NCI-H2196 (cell line): ENCODE results near the gene POTEG.
"Not testable (repeated sequence)": the region's sequence is repeated elsewhere in the genome, so short reads cannot be mapped to it uniquely, and the experiment has no call there.

Experiments used
- DNase-seq: peaks from one replicate; lab custom pipeline; 2025; ENCODE audit not compliant: unreplicated experiment; lab: John Stamatoyannopoulos, UW

The POTEG gene

DNA sequence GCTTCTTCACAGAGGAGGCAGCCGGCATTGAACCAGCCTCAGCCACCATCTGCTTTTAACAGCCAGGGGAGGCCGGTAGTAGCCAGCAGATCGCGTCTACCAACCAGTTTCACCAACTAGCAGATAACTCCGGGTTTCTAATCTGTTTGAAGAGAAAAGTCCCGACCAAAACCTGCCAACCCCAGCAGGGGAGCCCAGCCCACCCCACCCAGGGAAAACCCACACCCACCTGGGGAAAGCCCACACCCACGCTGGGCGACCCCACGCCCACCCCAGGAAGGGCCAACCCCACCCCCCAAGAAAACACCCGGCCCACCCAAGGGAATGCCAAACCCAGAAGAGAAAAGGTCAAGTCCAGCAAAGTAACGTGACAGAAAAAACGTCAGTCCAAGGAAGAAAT lies at the start of gene POTEG:
Gene POTEG (minus strand): TSS at position 101 of the 400 bp plus-strand sequence. CDS start 52 bp downstream, at position 49.
- not testable (repeated sequence) for DNase-seq

GRCh38 chr14:19482093-19482492 lies 48.0 kb upstream of the POTEG start:
- not testable (repeated sequence) for DNase-seq

- not testable (repeated sequence) for DNase-seq
These were observed 47.3 kb upstream of the POTEG start for GRCh38 chr14:19481421-19481820.

DNA sequence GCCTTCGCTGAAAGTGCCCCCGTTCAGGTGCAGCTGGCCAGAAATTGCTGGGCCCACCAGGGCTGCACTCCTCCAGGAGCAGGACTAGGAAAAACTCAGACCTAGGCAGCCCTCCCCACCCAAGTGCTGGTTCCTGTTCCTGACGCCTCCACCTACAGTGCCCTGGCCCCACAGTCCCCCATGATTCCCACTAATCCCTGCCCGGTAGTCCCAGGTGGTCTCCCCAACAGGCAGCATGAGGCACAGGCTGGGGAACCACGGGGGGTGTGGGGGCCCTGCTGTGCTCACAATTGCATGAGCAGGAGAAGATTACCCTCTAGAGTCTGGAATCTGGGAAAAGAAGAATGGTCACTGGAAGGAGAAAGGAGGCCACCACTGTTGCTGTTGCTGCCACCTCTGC lies 46.4 kb upstream of the POTEG start:
- not testable (repeated sequence) for DNase-seq

DNA sequence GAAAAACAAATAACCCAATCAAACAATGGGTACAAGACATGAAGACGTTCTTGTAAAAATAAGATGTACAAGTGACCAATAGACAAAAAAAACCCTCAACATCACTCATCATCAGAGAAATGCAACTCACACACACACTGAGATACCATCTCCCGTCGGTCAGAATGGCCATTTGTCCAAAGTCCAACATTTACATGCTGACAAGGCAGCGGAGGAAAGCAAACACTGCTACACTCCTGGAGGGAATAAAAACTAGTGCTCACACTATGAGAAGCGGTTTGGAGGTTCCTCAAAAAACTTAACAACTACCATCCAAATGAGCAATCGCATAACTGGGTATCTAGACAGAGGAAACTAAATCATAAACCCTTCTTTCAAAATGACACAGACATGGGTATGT lies 11.6 kb upstream of the POTEG start:
- DNase-seq = not testable (repeated sequence)

GRCh38 chr14:19439826-19440225 lies 5.7 kb upstream of the POTEG start:
- DNase-seq = not testable (repeated sequence)

- not testable (repeated sequence) for DNase-seq
These were observed 5.1 kb upstream of the POTEG start for GRCh38 chr14:19439219-19439618.

- DNase-seq = not testable (repeated sequence)
These were observed 2.9 kb upstream of the POTEG start for GRCh38 chr14:19437126-19437443.

DNA sequence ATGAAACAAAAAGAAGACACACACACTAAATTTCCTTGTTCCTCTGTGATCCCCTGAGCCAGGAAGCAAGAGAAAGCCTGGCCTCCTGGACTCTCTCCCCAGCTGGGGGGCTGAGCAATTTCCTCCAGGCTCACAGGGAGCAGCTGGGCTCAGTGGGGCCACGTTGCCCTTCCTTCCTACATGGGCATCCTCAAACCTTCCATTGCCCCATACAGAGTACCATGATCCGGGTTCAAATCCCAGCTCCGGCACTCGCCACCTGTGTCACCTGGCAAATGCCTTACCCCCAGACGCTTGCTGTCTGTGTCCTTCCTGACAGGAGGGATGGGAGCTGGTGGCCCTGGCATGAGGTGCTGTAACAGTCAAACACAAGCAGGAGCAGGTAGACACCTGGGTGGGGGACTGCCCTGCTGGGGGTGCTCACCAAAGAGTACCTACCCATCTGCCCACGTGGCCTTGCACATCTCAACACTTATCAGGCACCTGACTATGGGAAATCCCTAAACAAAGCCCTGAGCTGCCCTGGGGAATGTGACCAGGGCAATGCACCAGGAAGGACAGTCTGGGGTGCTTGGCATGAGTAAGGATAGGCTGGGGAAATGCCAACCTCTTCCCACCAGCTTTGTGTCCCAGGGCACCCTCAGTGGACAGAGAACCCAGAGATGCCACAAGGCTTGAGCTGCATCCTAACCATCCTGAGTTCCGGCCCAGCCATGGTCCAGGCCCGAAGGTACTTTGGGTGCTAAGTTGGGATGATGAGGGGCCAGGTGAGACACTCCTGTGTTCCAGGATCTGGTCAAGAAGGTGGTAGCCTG lies 2.4 kb upstream of the POTEG start:
- not testable (repeated sequence) for DNase-seq

- DNase-seq = not testable (repeated sequence)
These were observed 1.7 kb upstream of the POTEG start for GRCh38 chr14:19435852-19436251.

- DNase-seq = not testable (repeated sequence)
These were observed 750 bp upstream of the POTEG start for GRCh38 chr14:19434891-19435290.

DNA sequence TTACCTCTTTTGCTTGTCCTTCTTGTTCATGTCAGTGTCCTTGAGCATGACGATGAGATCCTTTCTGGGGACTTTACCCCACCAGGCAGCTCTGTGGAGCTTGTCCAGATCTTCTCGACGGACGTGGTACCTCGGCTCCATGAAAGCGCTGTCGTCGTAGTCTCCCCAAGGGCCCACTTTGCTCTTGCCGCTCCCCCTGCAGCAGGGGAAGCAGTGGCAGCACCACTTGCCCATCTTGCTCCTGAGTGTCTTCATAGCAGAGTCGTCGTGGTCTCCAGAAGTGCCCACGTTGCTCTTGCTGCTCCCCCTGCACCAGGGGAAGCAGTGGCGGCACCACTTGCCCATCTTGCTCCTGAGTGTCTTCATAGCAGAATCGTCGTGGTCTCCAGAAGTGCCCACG lies 376 bp downstream of the POTEG start:
- DNase-seq = not testable (repeated sequence)

GRCh38 chr14:19408519-19408918 lies 25.6 kb downstream of the POTEG start:
- DNase-seq = not testable (repeated sequence)

- DNase-seq = not testable (repeated sequence)
These were observed 32.0 kb downstream of the POTEG start for GRCh38 chr14:19402097-19402496.

DNA sequence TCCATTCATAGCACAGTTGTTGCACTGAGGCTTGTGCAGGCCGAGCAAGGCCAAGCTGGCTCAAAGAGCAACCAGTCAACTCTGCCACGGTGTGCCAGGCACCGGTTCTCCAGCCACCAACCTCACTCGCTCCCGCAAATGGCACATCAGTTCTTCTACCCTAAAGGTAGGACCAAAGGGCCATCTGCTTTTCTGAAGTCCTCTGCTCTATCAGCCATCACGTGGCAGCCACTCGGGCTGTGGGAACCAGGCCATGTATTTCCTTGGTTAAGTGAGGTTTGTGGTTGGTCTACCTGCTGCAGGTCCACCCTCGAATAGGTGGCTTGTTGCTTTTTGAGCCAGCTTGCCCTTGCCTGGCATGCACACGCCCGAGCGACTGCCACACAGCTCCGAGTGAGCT lies 39.4 kb downstream of the POTEG start:
- DNase-seq = not testable (repeated sequence)

DNA sequence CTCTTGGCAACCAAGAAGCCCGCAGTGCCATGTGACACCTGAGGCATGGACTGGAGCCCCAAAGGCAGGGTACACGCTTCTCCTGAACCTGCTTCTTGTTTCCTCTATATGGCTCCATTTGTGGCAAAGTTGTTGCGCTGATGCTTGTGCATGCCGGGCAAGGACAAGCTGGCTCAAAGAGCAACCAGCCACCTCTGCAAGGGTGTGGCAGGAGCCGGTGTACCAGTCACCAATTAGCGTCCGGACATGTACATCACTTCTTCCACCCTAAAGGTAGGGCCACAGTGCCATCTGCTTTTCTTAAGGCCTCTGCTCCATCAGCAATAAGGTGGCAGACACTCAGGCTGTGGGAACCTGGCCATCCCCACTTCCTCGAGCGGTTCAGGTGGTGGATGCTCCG lies 43.9 kb downstream of the POTEG start:
- DNase-seq = not testable (repeated sequence)

DNA sequence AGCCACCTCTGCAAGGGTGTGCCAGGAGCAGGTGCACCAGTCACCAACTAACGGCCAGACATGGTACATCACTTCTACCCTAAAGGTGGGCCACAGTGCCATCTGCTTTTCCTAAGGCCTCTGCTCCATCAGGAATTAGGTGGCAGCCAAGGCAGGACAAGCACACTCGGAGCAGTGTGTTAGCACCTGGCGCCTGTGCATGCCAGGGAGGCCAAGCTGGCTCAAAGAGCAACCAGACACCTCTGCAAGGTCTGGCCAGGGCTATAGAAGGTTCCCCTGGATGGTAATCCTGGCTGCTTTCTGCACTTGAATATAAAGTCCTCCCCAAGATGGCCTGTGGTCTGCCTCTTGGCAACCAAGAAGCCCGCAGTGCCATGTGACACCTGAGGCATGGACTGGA lies 45.4 kb downstream of the POTEG start:
- not testable (repeated sequence) for DNase-seq

- DNase-seq = not testable (repeated sequence)
These were observed 47.1 kb downstream of the POTEG start for GRCh38 chr14:19386996-19387395.

GRCh38 chr14:19386309-19386708 lies 47.8 kb downstream of the POTEG start:
- not testable (repeated sequence) for DNase-seq

- not testable (repeated sequence) for DNase-seq
These were observed 49.9 kb downstream of the POTEG start for GRCh38 chr14:19384088-19384781.

DNA sequence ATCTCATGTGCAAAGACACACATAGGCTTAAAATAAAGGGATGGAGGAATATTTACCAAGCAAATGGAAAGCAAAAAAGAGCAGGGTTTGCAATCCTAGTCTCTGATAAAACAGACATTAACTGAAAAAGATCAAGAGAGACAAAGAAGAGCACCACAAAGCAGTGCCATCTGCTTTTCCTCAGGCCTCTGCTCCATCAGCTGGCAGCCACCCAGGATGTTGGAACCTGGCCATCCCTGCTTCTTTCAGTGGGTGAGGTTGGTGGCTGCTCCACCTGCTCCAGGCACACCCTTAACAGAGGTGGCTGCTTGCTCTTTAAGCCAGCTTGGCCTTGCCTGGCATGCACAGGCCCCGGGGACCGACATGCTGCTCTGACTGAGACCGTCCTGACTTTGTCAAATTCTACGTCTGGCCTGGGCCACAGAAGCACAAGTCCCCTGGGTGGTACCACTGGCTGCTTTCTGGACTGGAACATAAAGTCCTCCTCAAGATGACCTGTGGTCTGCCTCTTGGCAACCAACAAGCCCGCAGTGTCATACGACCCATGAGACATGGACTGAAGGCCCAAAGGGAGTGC lies 51.0 kb downstream of the POTEG start:
- not testable (repeated sequence) for DNase-seq

- DNase-seq = not testable (repeated sequence)
These were observed 54.0 kb downstream of the POTEG start for GRCh38 chr14:19380137-19380536.
